GM21576 (cell line): ENCODE data around the gene SPEF2.

Experiments used
- ATAC-seq: cut with Tn5 transposase; IDR thresholded peaks from one replicate; pipeline ENCODE4 v1.9.1; 2021; ENCODE audit warnings: mild to moderate bottlenecking, moderate library complexity; ENCODE audit not compliant: unreplicated experiment

Gene SPEF2, protein sequence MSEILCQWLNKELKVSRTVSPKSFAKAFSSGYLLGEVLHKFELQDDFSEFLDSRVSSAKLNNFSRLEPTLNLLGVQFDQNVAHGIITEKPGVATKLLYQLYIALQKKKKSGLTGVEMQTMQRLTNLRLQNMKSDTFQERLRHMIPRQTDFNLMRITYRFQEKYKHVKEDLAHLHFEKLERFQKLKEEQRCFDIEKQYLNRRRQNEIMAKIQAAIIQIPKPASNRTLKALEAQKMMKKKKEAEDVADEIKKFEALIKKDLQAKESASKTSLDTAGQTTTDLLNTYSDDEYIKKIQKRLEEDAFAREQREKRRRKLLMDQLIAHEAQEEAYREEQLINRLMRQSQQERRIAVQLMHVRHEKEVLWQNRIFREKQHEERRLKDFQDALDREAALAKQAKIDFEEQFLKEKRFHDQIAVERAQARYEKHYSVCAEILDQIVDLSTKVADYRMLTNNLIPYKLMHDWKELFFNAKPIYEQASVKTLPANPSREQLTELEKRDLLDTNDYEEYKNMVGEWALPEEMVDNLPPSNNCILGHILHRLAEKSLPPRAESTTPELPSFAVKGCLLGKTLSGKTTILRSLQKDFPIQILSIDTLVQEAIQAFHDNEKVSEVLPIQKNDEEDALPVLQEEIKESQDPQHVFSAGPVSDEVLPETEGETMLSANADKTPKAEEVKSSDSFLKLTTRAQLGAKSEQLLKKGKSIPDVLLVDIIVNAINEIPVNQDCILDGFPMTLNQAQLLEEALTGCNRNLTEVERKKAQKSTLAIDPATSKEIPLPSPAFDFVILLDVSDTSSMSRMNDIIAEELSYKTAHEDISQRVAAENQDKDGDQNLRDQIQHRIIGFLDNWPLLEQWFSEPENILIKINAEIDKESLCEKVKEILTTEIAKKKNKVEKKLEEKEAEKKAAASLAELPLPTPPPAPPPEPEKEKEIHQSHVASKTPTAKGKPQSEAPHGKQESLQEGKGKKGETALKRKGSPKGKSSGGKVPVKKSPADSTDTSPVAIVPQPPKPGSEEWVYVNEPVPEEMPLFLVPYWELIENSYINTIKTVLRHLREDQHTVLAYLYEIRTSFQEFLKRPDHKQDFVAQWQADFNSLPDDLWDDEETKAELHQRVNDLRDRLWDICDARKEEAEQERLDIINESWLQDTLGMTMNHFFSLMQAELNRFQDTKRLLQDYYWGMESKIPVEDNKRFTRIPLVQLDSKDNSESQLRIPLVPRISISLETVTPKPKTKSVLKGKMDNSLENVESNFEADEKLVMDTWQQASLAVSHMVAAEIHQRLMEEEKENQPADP (N-terminal part only)

DNA sequence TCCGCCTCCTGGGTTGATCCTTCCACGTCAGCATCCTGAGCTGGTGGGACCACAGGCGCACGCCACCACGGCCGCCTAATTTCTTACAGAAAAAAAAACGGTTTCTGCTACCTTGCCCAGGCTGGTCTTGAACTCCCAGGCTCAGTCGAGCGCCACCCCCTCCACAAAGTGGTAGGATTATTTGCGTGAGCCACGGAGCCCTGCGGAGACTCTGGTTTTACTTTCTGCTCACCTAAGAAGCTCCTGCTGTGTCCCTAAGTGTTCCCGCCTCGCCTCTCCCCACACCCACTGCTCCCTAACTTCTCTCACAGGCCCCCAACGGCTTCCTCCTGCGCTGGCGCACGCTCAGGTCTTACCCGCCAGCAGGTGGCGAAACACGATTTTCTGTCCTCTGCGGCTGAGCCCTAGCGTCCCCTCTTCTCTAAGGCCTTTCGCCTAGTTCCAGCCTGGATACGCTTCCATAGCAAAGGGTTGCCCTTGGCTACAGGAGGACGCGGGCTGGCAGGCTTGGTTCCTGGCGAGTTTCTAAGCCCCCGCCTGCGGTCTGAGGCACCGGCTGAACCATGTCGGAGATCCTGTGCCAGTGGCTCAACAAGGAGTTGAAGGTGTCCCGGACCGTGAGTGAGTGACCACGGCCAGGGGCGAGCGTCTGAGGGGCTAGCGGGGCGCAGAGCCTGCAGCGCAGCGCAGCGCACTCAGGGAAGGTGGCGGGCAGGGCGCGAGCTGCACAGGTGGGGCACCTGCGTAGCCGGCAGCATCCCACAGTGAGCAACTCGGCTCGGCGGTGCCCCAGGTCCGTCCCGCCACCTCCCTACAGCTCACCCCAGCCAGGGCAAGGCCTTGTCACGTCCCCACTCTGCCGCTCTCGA lies at the start of gene SPEF2:
Gene SPEF2 (plus strand): TSS at position 429 of the 869 bp plus-strand sequence. CDS start 135 bp downstream, at position 564.
- peak; percentile 92 for ATAC-seq

DNA sequence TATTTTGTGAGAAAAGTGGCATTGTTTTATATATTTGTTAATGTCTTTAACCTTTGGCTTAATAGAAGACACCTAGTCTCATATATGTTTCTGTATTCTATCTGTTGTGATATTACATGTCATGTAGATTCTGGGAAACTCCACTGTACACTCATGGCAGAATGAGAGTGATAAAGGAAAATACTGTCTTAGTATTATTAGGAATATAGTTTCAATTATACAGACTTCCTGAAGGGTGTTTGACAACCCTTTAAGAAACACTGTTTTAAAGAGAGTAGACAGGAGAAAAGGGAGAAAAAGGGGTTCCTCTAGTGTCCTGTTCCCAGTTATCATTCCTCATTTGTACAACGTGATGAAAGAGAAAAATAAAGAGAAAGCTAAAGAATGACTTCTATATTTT lies 42.1 kb upstream of the SPEF2 start:
- ATAC-seq = no peak

DNA sequence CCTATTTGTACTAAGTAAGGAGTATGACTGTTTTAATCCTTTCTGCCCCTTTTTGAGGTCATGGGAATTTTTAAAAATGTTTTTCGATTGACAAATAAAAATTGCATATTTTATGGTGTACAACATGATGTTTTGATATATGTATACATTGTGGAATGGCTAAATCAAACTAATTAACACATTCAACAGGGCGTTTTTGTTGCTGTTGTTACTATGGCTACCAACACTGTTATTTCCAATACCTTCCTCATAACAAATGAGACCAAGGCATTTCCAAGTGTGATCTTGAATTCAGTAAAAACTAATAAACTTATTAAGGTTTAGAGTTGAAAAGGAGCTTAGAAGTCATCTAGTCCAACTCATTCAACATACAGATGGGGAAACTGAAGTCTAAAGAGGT lies 30.2 kb upstream of the SPEF2 start:
- no peak for ATAC-seq

- no peak for ATAC-seq
These were observed 24.3 kb upstream of the SPEF2 start for GRCh38 chr5:35593338-35593737.

- no peak for ATAC-seq
These were observed 18.8 kb upstream of the SPEF2 start for GRCh38 chr5:35598707-35599370.

GRCh38 chr5:35600591-35600990 lies 17.1 kb upstream of the SPEF2 start:
- no peak for ATAC-seq

- ATAC-seq = no peak
These were observed 8.5 kb upstream of the SPEF2 start for GRCh38 chr5:35608881-35609779.

GRCh38 chr5:35617060-35617434 lies 616 bp upstream of the SPEF2 start:
- no peak for ATAC-seq

- ATAC-seq = no peak
These were observed 607 bp downstream of the SPEF2 start for GRCh38 chr5:35618304-35618636.

- ATAC-seq = no peak
These were observed 1.1 kb downstream of the SPEF2 start for GRCh38 chr5:35618781-35619180.

DNA sequence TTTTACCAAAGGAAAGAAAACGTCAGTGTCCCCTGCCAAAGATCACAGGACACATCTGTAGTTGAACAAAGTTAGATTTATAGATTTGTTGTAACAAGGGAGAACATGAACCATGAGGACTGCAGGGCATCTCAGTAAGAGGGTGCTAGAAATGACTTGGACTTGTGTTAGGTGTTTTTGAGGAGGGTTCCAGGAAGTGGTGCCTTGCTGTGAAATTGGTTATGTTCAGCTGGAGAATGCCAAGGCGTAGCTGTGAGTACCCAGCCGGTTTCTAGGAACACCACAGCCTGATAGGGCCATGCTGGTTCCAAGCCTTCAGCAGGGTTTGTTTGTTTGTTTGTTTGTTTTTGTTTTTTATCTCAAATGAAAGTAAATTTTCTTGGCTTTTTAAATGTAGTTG lies 5.3 kb downstream of the SPEF2 start:
- ATAC-seq = no peak

- ATAC-seq = no peak
These were observed 6.3 kb downstream of the SPEF2 start for GRCh38 chr5:35623991-35624390.

- no peak for ATAC-seq
These were observed 8.4 kb downstream of the SPEF2 start for GRCh38 chr5:35626108-35626507.

DNA sequence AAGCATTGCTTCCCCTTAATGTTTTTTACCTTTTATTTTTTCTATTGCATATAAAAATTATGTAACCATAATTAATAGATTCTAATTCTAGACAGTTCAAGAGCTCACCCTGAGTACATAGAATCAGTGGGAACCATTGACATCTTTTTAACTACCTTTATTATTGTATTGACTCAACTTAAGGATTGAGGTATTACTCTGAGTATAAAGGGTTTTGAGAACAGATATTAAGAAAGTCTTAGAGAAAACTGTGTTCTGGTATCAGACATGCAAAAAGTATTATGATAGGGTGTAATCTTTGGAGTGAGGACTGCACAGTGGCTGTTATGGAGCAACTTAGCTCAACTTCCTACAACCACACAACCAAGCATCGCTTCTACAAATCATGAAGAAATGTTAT lies 8.9 kb downstream of the SPEF2 start:
- ATAC-seq = no peak

- ATAC-seq = no peak
These were observed 16.7 kb downstream of the SPEF2 start for GRCh38 chr5:35634326-35634725.

GRCh38 chr5:35640623-35641022 lies 23.0 kb downstream of the SPEF2 start:
- ATAC-seq = no peak

- no peak for ATAC-seq
These were observed 26.9 kb downstream of the SPEF2 start for GRCh38 chr5:35644543-35644942.

DNA sequence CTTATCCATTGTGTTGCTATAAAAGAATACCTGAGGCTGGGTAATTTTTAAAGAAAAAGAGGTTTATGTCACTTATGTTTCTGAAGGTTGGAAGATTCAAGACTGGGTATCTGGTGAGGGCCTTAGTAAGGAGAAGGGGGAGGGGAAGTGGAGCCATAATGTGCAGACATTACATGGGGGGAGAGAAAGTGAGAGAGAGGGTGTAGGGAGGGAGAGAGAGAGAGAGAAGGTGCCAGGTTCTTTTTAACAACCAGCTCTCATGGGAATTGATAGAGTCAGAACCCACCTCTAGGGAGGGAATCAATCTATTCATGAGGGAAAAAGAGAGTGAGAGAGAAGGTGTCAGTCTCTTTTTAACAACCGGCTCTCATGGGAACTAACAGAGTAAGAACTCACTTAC lies 29.5 kb downstream of the SPEF2 start:
- ATAC-seq = no peak

GRCh38 chr5:35647712-35648111 lies 30.0 kb downstream of the SPEF2 start:
- ATAC-seq = no peak
